ENCODE data around the gene KIAA0513.

Gene KIAA0513

GRCh38 chr16:85004587-85005205, 22.9 kb upstream of the KIAA0513 start:
- no peak for DNase-seq (ENCODE audit: low read depth in 2 of 2)

- no peak for DNase-seq (ENCODE audit: low read depth in 2 of 2)
Measured at GRCh38 chr16:85005285-85006069, 22.1 kb upstream of the KIAA0513 start.

- no peak for DNase-seq (ENCODE audit: low read depth in 2 of 2)
Measured at GRCh38 chr16:85006639-85007038, 21.0 kb upstream of the KIAA0513 start.

- no peak for DNase-seq (ENCODE audit: low read depth in 2 of 2)
Measured at GRCh38 chr16:85007496-85008214, 19.9 kb upstream of the KIAA0513 start.

GRCh38 chr16:85008271-85008670, 19.3 kb upstream of the KIAA0513 start:
- DNase-seq (ENCODE audit: low read depth in 2 of 2) = no peak

DNA sequence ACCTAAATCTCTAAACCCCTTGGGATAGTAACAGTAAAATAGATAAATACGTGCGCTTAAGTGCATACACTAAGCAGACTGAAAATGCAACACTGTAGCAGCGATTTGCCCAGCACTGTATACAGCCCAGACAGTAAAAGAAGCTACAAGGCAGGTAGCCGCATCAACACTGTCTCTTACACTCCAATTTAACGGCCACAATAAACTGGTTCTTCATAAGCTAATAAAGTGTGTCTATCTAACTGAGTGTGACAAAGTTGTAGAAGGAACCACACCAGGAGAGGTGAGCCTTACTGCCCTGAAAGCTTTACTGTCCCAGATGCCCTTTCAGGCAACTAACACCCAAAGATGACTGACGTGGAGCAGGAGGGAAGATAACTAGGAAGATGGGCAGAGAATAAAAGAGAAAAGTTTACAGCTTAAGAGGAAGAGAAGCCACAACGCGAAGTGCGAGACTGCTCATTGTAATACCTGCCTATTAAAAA, 17.1 kb upstream of the KIAA0513 start:
- no peak for DNase-seq (ENCODE audit: low read depth in 2 of 2)

DNA sequence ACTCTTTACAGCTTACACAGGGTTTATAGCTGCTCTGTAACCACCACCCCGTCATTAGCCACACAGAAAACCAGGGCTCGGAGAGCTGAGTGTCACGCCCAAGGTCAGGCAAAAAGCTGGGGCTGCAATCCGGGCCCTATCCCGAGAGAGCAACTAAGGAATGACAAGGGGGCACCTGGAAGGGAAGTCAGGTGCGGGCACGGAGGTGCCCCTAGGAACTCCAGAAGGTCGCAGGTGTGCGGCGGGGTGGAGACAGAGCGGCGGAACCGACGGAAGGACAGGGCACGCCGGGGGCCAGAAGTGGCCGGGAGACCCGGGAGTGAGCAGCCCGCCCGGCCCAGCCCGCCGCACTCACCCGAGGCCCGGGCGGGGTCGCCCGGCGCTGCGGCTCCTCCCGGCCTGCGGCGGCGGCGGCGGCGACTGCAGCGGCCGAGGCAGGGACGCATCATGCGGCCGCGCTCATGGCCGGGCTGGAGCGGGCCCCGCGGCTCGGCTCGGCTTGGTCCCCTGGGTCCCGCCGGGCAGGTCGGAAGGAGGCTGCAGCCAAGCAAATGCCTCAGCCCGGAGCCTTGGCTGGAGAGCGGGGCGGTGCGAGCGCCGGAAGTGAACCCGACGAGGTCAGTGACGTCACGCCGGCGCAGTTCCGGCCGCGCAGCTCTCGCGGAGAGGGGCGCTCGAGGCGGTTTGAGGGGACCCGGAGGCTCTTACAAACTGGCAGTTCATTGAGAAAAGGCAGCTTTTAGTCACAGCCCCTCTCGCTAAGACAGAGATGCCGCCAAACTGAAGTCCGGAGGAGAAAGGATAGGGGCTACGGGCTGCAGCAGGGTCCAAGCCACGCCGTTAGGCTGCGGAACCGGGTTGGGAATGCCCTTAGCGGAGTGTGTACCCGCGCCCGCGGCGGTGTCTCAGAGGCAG, 16.4 kb upstream of the KIAA0513 start, which contains the start of gene ZDHHC7:
Gene ZDHHC7, minus strand, starts transcription at position 605 of the 915 bp plus-strand sequence. CDS start 20,917 bp downstream, outside the sequence.
- peak; percentile 70 to 82 for DNase-seq (ENCODE audit: low read depth in 2 of 2)

DNA sequence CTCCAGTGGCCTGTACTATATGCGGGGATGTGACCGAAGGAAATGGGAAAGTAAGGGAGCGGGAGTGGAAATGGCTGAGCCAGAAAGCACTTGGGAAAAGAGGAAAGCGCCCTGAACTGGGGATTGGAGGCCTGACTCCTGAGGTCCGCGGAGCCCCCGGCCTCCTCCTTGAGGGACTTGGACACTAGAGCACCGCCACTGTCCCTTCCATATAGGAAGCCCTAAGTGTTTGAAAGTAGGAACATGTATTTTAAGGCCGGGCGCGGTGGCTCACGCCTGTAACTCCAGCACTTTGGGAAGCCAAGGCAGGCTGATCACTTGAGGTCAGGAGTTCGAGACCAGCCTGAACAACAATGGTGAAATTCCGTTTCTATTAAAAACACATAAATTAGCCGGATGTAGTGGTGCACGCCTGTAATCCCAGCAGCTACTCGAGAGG, 15.7 kb upstream of the KIAA0513 start:
- DNase-seq (ENCODE audit: low read depth in 2 of 2) = no peak

DNA sequence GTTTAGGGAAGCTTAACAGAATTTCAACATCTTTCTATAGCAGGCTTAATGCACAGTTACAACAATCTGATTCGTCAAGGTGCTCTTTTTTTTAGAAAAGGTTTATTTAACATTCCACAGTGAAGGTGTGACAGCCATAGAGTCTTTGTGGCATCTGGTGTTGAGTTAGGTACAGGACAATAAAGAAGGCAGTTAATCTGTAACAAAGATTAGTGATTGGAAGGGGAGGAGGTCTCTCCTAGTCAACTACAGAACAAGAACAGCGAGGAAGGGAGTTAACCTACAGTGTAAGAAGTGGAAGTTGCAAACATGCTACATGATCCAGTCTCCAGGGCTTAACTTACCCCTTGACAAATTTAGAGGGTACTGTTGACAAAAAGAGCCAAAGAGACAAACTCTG, 13.3 kb upstream of the KIAA0513 start:
- DNase-seq (ENCODE audit: low read depth in 2 of 2) = no peak

DNA sequence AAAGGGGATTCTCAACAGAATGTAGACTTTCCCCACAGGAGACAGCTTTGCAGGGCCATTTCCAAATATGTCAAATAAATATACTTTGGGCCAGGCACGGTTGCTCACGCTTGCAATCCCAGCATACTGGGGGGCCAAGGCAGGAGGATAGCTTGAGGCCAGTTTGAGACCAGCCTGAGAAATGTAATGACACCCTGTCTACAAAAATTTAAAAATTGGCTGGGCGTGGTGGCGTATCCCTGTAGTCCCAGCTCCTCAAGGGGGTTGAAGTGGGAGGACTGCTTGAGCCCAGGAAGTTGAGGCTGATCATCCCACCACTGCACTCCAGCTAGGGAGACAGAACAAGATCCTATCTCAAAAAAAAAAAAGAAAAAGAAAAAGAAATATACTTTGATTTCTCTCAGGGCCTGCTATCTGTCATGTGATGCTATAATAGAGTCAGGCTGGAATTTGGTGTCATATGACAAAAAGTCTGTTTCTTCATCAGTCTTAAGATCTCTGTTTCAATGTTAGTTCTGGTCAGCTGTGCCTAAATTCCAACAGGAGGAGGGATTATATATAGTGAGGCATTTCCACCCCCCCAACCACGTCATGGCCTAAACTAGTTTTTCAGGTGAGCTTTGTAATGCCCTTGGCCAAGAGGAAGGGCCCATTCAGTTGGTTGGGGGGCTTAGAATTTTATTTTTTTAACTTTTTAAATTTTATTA, 12.0 kb upstream of the KIAA0513 start:
- DNase-seq (ENCODE audit: low read depth in 2 of 2) = no peak

DNA sequence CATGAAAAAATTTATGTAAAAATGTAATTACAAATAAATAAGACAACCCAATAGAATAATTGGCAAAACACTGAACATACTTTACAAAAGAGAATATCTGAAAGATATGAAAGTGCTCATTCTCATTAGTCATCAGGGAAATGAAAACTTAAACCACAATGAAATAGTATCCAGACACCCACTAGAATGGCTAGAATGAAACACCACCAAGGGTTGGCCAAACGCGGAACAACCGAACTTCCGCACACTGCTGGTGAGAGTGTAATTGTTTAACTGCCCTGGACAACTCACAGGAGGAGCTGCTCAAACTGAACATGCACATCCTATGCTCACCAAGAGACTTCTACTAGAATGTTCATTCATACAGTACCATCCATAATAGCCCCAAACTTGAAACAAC, 10.4 kb upstream of the KIAA0513 start:
- no peak for DNase-seq (ENCODE audit: low read depth in 2 of 2)

DNA sequence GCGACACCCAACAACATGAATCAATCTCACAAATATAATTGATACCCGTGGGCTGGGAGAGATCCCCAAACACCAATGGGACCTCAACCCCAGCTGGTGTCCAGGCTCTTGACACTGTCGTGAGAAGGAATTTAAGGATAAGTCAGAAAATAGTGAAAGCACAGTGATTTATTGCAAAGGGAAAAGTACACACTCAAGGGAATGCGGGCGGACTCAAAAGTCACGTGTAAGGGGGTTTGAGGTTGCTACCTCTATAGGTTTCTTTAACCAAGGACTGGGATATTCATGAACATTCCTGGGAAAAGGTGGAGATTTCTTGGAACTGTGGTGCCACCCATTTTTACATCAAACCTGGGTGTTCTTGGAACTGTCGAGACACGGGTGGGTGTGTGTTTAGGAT, 10.0 kb upstream of the KIAA0513 start:
- no peak for DNase-seq (ENCODE audit: low read depth in 2 of 2)

- no peak for DNase-seq (ENCODE audit: low read depth in 2 of 2)
Measured at GRCh38 chr16:85018529-85019236, 8.9 kb upstream of the KIAA0513 start.

DNA sequence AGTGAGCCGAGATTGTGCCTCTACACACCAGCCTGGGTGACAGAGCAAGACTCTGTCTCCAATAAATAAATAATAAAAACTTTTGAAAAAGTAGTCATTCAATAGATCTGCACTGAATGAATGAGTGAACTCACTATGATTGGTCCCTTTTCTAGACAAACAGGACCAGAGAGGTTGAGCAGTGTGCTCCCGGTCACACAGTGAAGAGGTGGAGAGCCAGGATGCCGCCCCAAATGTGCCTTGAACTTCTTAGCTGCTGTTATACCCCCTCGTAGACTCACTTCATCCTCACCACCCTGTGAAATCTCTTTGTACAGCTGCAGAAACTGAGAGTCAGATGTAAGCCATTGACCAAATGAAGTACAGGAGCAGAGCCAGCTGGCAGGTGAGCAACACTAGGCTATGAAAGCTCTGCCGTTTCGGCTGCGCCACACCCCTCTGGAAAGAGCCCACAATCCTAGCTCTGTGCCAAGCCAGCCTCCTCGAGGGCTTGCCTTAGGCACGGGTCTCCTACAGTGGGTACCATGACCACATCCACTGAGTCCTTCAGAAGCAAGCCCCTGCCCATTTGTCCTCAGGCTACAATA, 7.8 kb upstream of the KIAA0513 start:
- no peak for DNase-seq (ENCODE audit: low read depth in 2 of 2)

DNA sequence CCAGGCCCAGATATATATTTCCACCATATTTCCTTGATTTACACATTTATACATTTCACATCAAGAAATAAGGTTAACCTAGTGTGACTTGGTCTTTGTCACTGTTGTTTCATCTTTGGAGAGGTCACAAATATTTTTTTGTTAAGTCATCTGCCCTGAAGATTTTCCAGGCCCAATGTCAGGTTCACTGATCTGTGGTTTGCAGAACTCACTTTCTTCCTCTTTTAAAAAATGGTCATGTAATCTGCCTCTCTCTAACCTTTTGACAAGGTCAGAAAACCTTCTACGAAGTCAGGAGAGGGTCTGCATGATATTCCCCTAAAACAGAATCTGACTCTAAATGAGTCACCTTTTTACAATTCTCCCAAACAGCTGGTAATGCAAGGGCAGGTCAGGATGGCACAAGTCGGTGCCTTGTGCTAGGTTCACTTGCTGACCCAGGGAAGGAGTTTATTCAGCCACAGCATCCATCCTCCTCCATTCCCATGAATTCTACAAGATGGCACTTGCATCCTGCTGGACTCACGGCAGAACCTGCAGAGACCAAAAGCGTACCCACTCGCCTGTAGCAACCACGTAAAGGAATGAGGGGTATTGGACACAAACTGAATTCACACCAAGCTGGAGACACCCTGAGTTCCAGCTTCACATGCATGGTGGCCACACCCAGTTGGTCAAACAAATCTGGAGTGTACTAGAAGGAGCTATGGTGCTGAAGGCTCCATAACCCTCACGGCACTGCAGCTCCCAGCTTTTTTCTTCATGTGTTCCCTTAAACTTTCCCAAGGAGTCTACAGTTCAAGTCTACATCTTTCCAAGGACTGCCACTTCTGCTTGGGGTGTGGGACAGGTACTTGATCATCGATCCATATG, 1.6 kb upstream of the KIAA0513 start:
- no peak for DNase-seq (ENCODE audit: low read depth in 2 of 2)

DNA sequence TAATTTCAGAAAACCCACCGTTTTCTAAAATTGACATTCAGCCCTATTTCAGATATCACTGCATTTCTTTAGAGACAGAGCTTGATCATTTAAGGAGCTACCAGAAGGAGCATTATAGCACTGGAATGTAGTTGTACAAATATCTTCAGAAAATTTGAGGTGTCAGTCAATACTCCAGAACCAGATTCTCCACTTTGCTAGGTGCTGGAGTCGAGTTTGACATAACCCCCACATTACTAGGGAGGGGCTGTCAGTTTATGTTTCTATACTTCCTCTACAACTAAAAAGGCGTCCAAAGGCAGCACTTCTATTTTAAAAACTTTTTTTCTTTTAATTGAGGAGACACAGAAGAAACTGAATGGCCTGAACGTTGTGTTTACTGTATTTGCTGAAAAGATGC, 892 bp upstream of the KIAA0513 start:
- no peak for DNase-seq (ENCODE audit: low read depth in 2 of 2)

GRCh38 chr16:85027958-85028684, 526 bp downstream of the KIAA0513 start:
- no peak for DNase-seq (ENCODE audit: low read depth in 2 of 2)

All from stimulated activated CD8-positive, alpha-beta memory T cell treated with anti-CD3 and anti-CD28 coated beads, Interleukin-7, amount 100 ng/mL, for 4 hours (primary cell).